ENCODE data around the gene FA2H.
"Not testable (repeated sequence)": the region's sequence is repeated elsewhere in the genome, so short reads cannot be mapped to it uniquely, and the experiment has no call there.

FA2H gene

GRCh38 chr16:74691093-74691855 is 83.3 kb downstream of the FA2H start:
- H3K4me3 ChIP-seq, result no peak overlapping the region
- no peak overlapping the region for H3K9ac ChIP-seq
- H4K20me1 ChIP-seq, result peaks cover 0 to 71% (median 17%) of the 10 kb centered on the region in 11 experiments; a peak in 13 of 22 replicates
- no peaks in the 10 kb centered on the region for H3K27me3 ChIP-seq
- no peak for TF ChIP-seq Cebpa-rat (IDR thresholded peaks at IDR 0.05)
- peak overlapping the region in 1 of 11 experiments; percentile 14; a peak in 2 of 22 replicates for H3K27ac ChIP-seq
- peak overlapping the region in 4 of 11 experiments; percentile 8 to 17 (median 11); a peak in 5 of 22 replicates for H3K4me2 ChIP-seq
- peaks cover 0 to 31% (median 17%) of the 10 kb centered on the region in 10 experiments; a peak in 13 of 20 replicates for H3K4me1 ChIP-seq
- peaks cover 25 to 100% (median 96%) of the 10 kb centered on the region in 11 experiments for H3K36me3 ChIP-seq
- peaks cover 0 to 23% (median 10%) of the 10 kb centered on the region in 11 experiments; a peak in 16 of 22 replicates for H3K9me3 ChIP-seq (replicated peaks in 1 of 11)

GRCh38 chr16:74682556-74682955 is 92.1 kb downstream of the FA2H start:
- Histone ChIP-seq H3K4me3 (no peak overlapping the region), H3K9me3 (replicated peaks in 1 of 11) (no peaks in the 10 kb centered on the region), H3K36me3 (peaks cover 0 to 100% (median 92%) of the 10 kb centered on the region in 11 experiments; a peak in 18 of 22 replicates), H4K20me1 (peaks cover 0 to 70% (median 0%) of the 10 kb centered on the region in 11 experiments; a peak in 8 of 22 replicates), H3K27me3 (no peaks in the 10 kb centered on the region), H3K4me2 (peak overlapping the region in 3 of 11 experiments; percentile 17 to 63 (median 58); a peak in 4 of 22 replicates), H3K9ac (no peak overlapping the region), H3K27ac (no peak overlapping the region), H3K4me1 (peaks cover 19 to 40% (median 36%) of the 10 kb centered on the region in 10 experiments)
- no peak for TF ChIP-seq Cebpa-rat (IDR thresholded peaks at IDR 0.05)

- TF ChIP-seq Cebpa-rat (IDR thresholded peaks at IDR 0.05), result no peak
- Histone ChIP-seq H4K20me1 (peaks cover 0 to 61% (median 0%) of the 10 kb centered on the region in 11 experiments; a peak in 7 of 22 replicates), H3K27me3 (no peaks in the 10 kb centered on the region), H3K36me3 (peaks cover 0 to 100% (median 92%) of the 10 kb centered on the region in 11 experiments; a peak in 18 of 22 replicates), H3K9ac (peak overlapping the region in 1 of 11 experiments; percentile 24; a peak in 1 of 22 replicates), H3K4me1 (peaks cover 19 to 40% (median 36%) of the 10 kb centered on the region in 10 experiments), H3K9me3 (replicated peaks in 1 of 11) (no peaks in the 10 kb centered on the region), H3K27ac (no peak overlapping the region), H3K4me2 (peak overlapping the region in 7 of 11 experiments; percentile 1 to 65 (median 49); a peak in 12 of 22 replicates), H3K4me3 (no peak overlapping the region)
Measured at GRCh38 chr16:74680681-74681080, 93.9 kb downstream of the FA2H start.

GRCh38 chr16:74679983-74680382 is 94.6 kb downstream of the FA2H start:
- Histone ChIP-seq H4K20me1 (peaks cover 0 to 55% (median 0%) of the 10 kb centered on the region in 11 experiments; a peak in 6 of 22 replicates), H3K4me3 (no peak overlapping the region), H3K9me3 (replicated peaks in 1 of 11) (no peaks in the 10 kb centered on the region), H3K27ac (no peak overlapping the region), H3K4me2 (peak overlapping the region in 7 of 11 experiments; percentile 1 to 65 (median 49); a peak in 11 of 22 replicates), H3K4me1 (peaks cover 19 to 40% (median 36%) of the 10 kb centered on the region in 10 experiments), H3K27me3 (no peaks in the 10 kb centered on the region), H3K36me3 (peaks cover 0 to 100% (median 92%) of the 10 kb centered on the region in 11 experiments; a peak in 19 of 22 replicates), H3K9ac (peak overlapping the region in 3 of 11 experiments; percentile 8 to 26 (median 20); a peak in 1 of 22 replicates)
- TF ChIP-seq Cebpa-rat (IDR thresholded peaks at IDR 0.05), result no peak

GRCh38 chr16:74677868-74678267 is 96.8 kb downstream of the FA2H start:
- TF ChIP-seq Cebpa-rat (IDR thresholded peaks at IDR 0.05), result no peak
- Histone ChIP-seq H3K4me3 (no peak overlapping the region), H3K27me3 (no peaks in the 10 kb centered on the region), H3K4me2 (no peak overlapping the region), H3K36me3 (peaks cover 0 to 100% (median 99%) of the 10 kb centered on the region in 11 experiments; a peak in 19 of 22 replicates), H3K27ac (no peak overlapping the region), H4K20me1 (peaks cover 0 to 53% (median 0%) of the 10 kb centered on the region in 11 experiments; a peak in 6 of 22 replicates), H3K4me1 (peaks cover 0 to 26% (median 21%) of the 10 kb centered on the region in 10 experiments; a peak in 17 of 20 replicates), H3K9ac (no peak overlapping the region), H3K9me3 (replicated peaks in 1 of 11) (no peaks in the 10 kb centered on the region)

- Histone ChIP-seq H3K4me2 (no peak overlapping the region), H3K27me3 (no peaks in the 10 kb centered on the region), H3K9me3 (replicated peaks in 1 of 11) (peaks cover 0 to 9% (median 3%) of the 10 kb centered on the region in 11 experiments; a peak in 11 of 22 replicates), H4K20me1 (peaks cover 0 to 25% (median 0%) of the 10 kb centered on the region in 11 experiments; a peak in 5 of 22 replicates), H3K4me3 (no peak overlapping the region), H3K4me1 (no peaks in the 10 kb centered on the region; a peak in 1 of 20 replicates), H3K27ac (no peak overlapping the region), H3K9ac (no peak overlapping the region), H3K36me3 (peaks cover 0 to 84% (median 79%) of the 10 kb centered on the region in 11 experiments; a peak in 19 of 22 replicates)
- TF ChIP-seq Cebpa-rat (IDR thresholded peaks at IDR 0.05), result no peak
Measured at GRCh38 chr16:74673876-74674275, 100.7 kb downstream of the FA2H start.

GRCh38 chr16:74668877-74669276 is 105.7 kb downstream of the FA2H start:
- not testable (repeated sequence) for H3K27me3 ChIP-seq, H3K27ac ChIP-seq, H3K9ac ChIP-seq, H3K4me3 ChIP-seq, H3K4me2 ChIP-seq
- Histone ChIP-seq H3K36me3 (peaks cover 19 to 53% (median 44%) of the 10 kb centered on the region in 11 experiments), H4K20me1 (peaks cover 0 to 28% (median 17%) of the 10 kb centered on the region in 11 experiments; a peak in 17 of 22 replicates), H3K9me3 (replicated peaks in 1 of 11) (peaks cover 0 to 21% (median 7%) of the 10 kb centered on the region in 11 experiments; a peak in 12 of 22 replicates), H3K4me1 (peaks cover 21 to 31% (median 28%) of the 10 kb centered on the region in 10 experiments)

GRCh38 chr16:74667255-74667700 is 107.3 kb downstream of the FA2H start:
- peak overlapping the region; percentile 77 to 91 (median 84) for H3K4me2 ChIP-seq
- H3K27ac ChIP-seq, result peak overlapping the region in 10 of 11 experiments; percentile 43 to 98 (median 96); a peak in 21 of 22 replicates
- no peaks in the 10 kb centered on the region for H3K27me3 ChIP-seq
- peaks cover 33 to 47% (median 42%) of the 10 kb centered on the region in 10 experiments for H3K4me1 ChIP-seq
- H4K20me1 ChIP-seq, result peaks cover 4 to 43% (median 33%) of the 10 kb centered on the region in 11 experiments; a peak in 18 of 22 replicates
- peak overlapping the region; percentile 83 to 100 (median 97) for H3K4me3 ChIP-seq
- H3K9ac ChIP-seq, result peak overlapping the region; percentile 73 to 99 (median 95)
- peaks cover 35 to 53% (median 44%) of the 10 kb centered on the region in 11 experiments for H3K36me3 ChIP-seq
- no peak for TF ChIP-seq Cebpa-rat (IDR thresholded peaks at IDR 0.05)
- peaks cover 0 to 21% (median 7%) of the 10 kb centered on the region in 11 experiments; a peak in 12 of 22 replicates for H3K9me3 ChIP-seq (replicated peaks in 1 of 11)
